Uterus (tissue), 4 donors: ENCODE measurements around the gene CTIF. TPM values are rescaled to one million over a fixed set of nuclear protein-coding genes. Genes with fewer than 3 reads are reported as not detected.

Experiments
- DNase-seq, 2 donors: peaks; one replicate each; pipeline ENCODE4 v3.0.0-alpha.2; 2019 to 2020
- H3K27ac ChIP-seq, 2 donors: fragments of 200-600 bp; sonication (generic); 1 replicate in 1 of 2; 2 replicates in 1 of 2; pipeline ENCODE4 v1.5.1; 2016 to 2018
- H3K27me3 ChIP-seq, 2 donors: fragments of 200-600 bp; sonication (generic); one replicate each; pipeline ENCODE4 v1.5.1; 2018 to 2019; ENCODE audit warnings: control low read depth in 1 of 2
- H3K36me3 ChIP-seq, 2 donors: fragments of 200-600 bp; sonication (generic); one replicate each; pipeline ENCODE4 v1.5.1; 2019; ENCODE audit warnings: control low read depth in 1 of 2
- H3K4me1 ChIP-seq, 2 donors: fragments of 200-600 bp; sonication (generic); one replicate each; pipeline ENCODE4 v1.5.1; 2018 to 2019; ENCODE audit warnings: control low read depth in 1 of 2
- H3K4me3 ChIP-seq, 2 donors: fragments of 200-600 bp; sonication (generic); 1 replicate in 1 of 2; 2 replicates in 1 of 2; pipeline ENCODE4 v1.5.1; 2018 to 2019; ENCODE audit warnings: mild to moderate bottlenecking in 1 of 2
- H3K9me3 ChIP-seq, 2 donors: fragments of 200-600 bp; sonication (generic); one replicate each; pipeline ENCODE4 v1.5.1; 2019; ENCODE audit warnings: control low read depth in 1 of 2
- POLR2A ChIP-seq, 2 donors: fragments of 450-650 bp; IDR thresholded peaks; one replicate each; pipeline ENCODE4 v1.6.1; 2016; ENCODE audit warnings: antibody characterized with exemption in 2 of 2, mild to moderate bottlenecking in 1 of 2, moderate library complexity in 1 of 2
- intact Hi-C: fragments of 100-400 bp; cut with DNase I; formaldehyde crosslinking; loops from one replicate; pipeline ENCODE4 v1.15.1; 2023; ENCODE audit warnings: low total_unique reads
- total RNA-seq, 4 donors: library from RNA; depleted of rRNA in 3 of 4; stranded (reverse); fragments of >200 nt in 3 of 4; gene quantifications; one replicate each; pipeline versions ENCODE4 v1.1.0 to v1.2.4, GENCODE V29; 2014 to 2023
- TF ChIP-seq, protein P1 (sequence below), 4 experiments: fragments of 200-600 bp in 2 of 4; fragments of 450-650 bp in 2 of 4; sonication (generic) in 2 of 4; IDR thresholded peaks; one replicate each; pipeline ENCODE4 v1.5.1; 2016 to 2019; ENCODE audit warnings: antibody characterized with exemption in 4 of 4, mild to moderate bottlenecking in 2 of 4, moderate library complexity in 1 of 4
- donor health status: DM: yes; HTN: yes; CAD: no.

CTIF gene
- total RNA-seq, 4 donors from 2014 or later, result 11.3 to 94.3 (median 48.0) TPM

DNA sequence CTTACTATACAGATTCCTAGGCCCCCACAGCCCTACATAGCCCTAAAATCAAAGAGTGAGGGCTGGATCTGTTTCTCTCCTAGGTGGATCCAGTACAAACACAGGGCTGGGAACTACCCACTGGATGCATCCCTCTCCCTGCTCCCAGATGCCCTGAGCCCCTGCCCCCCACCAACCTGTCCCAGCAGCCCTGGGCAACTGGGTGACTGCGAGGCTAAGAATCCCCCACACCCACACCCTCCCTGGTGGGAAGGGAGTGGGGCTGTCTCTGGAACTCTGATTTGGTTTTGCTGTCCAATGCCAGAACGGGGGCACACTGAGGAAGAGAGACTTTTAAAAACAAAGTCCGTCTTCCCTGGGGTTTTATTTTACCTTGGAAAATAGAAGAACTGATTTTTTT, 298.8 kb downstream of the CTIF start:
- Histone ChIP-seq H3K4me1 (peaks cover 2 to 8% of the 10 kb centered on the region in 2 donors), H3K36me3 (no peaks in the 10 kb centered on the region), H3K9me3 (no peaks in the 10 kb centered on the region), H3K27ac (no peak overlapping the region), H3K27me3 (no peaks in the 10 kb centered on the region), H3K4me3 (no peak overlapping the region)
- no peak for DNase-seq
- intact Hi-C loops, result no loop called here
- TF ChIP-seq POLR2A (IDR thresholded peaks at IDR 0.05), result no peak
- TF ChIP-seq, protein P1, sequence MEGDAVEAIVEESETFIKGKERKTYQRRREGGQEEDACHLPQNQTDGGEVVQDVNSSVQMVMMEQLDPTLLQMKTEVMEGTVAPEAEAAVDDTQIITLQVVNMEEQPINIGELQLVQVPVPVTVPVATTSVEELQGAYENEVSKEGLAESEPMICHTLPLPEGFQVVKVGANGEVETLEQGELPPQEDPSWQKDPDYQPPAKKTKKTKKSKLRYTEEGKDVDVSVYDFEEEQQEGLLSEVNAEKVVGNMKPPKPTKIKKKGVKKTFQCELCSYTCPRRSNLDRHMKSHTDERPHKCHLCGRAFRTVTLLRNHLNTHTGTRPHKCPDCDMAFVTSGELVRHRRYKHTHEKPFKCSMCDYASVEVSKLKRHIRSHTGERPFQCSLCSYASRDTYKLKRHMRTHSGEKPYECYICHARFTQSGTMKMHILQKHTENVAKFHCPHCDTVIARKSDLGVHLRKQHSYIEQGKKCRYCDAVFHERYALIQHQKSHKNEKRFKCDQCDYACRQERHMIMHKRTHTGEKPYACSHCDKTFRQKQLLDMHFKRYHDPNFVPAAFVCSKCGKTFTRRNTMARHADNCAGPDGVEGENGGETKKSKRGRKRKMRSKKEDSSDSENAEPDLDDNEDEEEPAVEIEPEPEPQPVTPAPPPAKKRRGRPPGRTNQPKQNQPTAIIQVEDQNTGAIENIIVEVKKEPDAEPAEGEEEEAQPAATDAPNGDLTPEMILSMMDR (IDR thresholded peaks at IDR 0.05), result no peak

DNA sequence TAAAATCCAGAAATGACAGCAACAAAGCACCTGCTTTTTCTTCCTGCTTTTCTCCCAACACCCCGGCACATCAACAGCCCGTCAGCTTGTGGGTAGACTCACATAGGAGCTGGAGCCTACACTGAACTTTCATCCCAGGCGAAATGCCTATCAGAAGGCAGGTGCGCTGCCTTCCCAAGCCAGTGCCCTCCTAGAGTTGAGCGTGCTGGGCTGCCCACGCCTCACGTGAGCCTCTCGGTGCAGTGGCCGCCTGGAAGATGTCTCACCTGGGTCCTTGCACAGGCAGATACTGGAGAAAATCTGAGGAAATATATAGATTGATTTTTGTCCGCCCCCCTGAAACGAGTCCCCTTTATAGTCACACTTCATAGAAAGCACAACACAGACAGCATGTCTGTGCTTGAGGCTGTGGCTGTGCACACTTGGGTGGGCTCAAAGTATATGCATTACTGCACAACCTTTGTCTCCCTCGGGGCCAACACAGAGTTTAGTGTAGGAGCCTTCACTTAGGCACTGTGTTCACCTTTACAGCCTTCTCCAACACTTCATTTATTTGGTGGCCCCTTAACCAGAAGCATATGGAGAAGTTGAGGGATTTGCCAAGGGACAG, 299.4 kb downstream of the CTIF start:
- TF ChIP-seq, protein P1 (IDR thresholded peaks at IDR 0.05), result no peak
- no peak for TF ChIP-seq POLR2A (IDR thresholded peaks at IDR 0.05)
- no peaks in the 10 kb centered on the region for H3K36me3 ChIP-seq
- intact Hi-C loops, result no loop called here
- H3K4me3 ChIP-seq, result no peak overlapping the region
- DNase-seq, result no peak
- no peak overlapping the region for H3K27ac ChIP-seq
- peaks cover 2 to 8% of the 10 kb centered on the region in 2 donors for H3K4me1 ChIP-seq
- H3K9me3 ChIP-seq, result no peaks in the 10 kb centered on the region
- no peaks in the 10 kb centered on the region for H3K27me3 ChIP-seq

DNA sequence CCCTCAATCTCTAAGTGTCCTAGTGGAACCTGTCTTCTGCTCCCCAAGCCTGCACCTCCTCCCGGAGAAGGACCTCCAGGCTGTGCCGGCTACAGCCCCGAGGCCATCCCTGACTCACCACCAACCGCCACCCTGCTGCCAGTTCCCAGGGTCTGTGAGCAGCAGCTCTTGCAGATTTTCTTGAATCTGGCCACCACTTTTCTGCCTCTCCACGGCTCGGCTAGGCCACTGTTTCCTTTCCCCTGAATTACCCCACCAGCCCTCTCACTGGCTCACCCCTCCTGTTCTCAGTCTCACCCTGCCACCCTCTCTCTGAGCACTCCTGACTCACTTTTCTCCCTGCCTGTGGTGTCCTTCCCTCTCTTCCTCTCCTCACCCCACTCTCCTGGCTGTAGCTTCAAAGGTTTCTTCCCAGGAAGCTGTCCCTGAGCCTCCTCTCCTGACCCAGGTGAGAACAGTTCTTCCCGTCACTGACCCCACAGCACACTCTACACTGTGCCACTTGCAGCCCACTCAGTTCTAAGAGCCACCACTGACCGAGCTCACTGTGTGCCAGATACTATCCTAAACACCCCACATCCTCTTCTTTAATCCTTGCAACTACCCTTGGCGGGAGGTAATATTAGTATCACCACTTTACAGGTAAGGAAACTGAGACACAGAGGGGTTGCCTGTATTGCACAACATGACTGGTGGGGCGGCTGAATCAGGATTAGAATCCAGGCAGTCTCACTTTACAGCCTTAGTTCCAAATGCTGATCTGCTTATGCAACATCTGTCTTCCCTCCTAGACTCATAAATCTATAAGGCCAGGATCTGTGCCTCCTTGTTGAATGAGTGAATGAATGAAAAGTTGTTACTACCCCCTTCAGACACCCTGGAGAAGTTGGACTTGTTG, 300.3 kb downstream of the CTIF start:
- H3K27me3 ChIP-seq, result no peaks in the 10 kb centered on the region
- H3K9me3 ChIP-seq, result no peaks in the 10 kb centered on the region
- H3K4me1 ChIP-seq, result peaks cover 1 to 8% of the 10 kb centered on the region in 2 donors
- H3K4me3 ChIP-seq, result no peak overlapping the region
- H3K36me3 ChIP-seq, result no peaks in the 10 kb centered on the region
- DNase-seq, result no peak
- intact Hi-C loops, result no loop called here
- TF ChIP-seq POLR2A (IDR thresholded peaks at IDR 0.05), result no peak
- TF ChIP-seq, protein P1 (IDR thresholded peaks at IDR 0.05), result no peak
- no peak overlapping the region for H3K27ac ChIP-seq

DNA sequence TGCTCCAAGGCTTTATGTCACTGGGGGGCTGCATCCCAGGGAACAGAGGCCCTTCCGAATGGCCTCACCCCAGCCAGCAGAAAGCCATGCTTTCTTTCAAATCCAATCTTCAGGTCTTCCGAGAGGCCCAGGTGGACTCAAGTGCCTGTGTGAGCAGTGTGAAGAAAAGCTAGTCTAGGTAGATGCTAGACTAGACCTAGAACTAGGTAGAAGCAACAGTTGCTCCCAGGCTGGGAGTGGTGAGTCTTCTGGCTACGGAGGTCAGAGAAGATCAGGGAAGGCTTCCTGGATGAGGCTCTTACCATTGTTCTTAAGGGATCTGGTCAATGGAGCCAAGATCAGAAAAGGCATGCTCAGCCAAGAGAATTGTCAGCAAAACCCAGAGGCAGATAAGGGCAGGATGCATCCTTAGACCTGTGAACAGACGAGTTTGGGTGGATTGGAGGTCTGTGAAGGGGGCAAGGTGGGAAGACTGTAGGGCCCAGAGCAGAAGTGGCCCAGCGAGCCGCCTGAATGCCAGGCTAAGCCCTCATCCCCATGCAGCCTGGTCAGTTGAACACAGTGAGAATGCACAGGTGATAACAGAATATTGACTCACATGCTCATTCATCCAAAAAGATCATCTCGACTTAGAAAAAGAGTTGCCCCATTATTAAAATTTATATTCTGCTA, 301.1 kb downstream of the CTIF start:
- Histone ChIP-seq H3K27ac (no peak overlapping the region), H3K4me3 (no peak overlapping the region), H3K36me3 (no peaks in the 10 kb centered on the region), H3K4me1 (no peaks in the 10 kb centered on the region), H3K27me3 (no peaks in the 10 kb centered on the region), H3K9me3 (no peaks in the 10 kb centered on the region)
- DNase-seq, result no peak
- TF ChIP-seq, protein P1 (IDR thresholded peaks at IDR 0.05), result no peak
- TF ChIP-seq POLR2A (IDR thresholded peaks at IDR 0.05), result no peak
- intact Hi-C loops, result no loop called here

DNA sequence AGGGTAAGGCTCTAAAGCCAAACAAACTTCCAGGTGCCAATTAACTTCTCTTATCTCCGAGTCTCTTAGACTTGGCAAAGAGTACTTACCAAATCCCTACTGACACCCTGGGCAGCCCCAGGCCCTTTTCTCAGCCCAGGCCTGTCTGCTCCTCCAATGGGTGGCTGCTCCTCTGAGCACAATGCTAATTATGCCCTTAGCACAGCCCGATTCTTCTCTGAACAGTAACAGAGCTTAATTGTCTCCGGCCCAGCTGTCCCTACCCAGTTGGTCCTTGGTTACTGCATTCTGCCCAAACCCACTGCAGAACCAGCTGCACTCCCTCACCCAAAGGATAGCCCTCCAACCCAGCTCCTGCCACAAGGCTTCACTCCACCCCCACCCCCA, 301.7 kb downstream of the CTIF start:
- DNase-seq, result no peak
- Histone ChIP-seq H3K36me3 (no peaks in the 10 kb centered on the region), H3K4me1 (no peaks in the 10 kb centered on the region), H3K4me3 (no peak overlapping the region), H3K9me3 (no peaks in the 10 kb centered on the region), H3K27me3 (no peaks in the 10 kb centered on the region), H3K27ac (no peak overlapping the region)
- intact Hi-C loops, result no loop called here
- TF ChIP-seq POLR2A (IDR thresholded peaks at IDR 0.05), result no peak
- TF ChIP-seq, protein P1 (IDR thresholded peaks at IDR 0.05), result no peak
